Measurements from ENCODE around the gene SULT6B1.

DNA sequence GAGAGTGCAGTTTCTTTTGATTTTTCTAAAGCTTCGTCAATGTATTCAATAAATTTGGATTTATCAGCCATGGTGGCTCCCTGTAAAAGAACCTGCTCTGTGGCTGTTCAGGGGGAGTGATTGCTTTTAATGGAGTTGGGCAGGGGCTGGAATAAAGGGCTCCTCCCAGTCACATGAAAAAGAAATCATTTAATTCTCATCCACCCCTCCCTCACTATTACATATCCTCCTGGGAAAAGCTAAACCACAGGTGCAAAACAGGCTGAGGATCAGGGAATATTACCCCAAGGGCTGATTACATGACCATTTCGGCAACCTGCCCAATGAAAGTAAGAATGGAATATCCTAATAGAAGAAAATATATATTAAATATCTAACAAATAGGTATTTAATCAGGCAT lies at the start of gene SULT6B1:
- no peak for TF ChIP-seq REST (IDR thresholded peaks at IDR 0.05)
- TF ChIP-seq CTCF (IDR thresholded peaks at IDR 0.05) = no peak
- no peak for TF ChIP-seq POLR2AphosphoS2 (conservative IDR thresholded peaks at IDR 0.05; ENCODE audit: low read length)
- TF ChIP-seq EP300 (IDR thresholded peaks at IDR 0.05) = no peak
- no peak for TF ChIP-seq CEBPB (IDR thresholded peaks at IDR 0.05)
- TF ChIP-seq POLR2A (IDR thresholded peaks at IDR 0.05; ENCODE audit: low read length) = no peak
- no peak for TF ChIP-seq TP53 (CRISPR knock-in tag; IDR thresholded peaks at IDR 0.05)

Measured in A549 (cell line).